ENCODE results near the gene KLRG1.
A peak's percentile ranks its signal among the peaks of the same experiment; 100 is the strongest.

KLRG1 gene

GRCh38 chr12:8989413-8989812, at the start of gene KLRG1:
KLRG1 (plus strand) TSS chr12:8989546; CDS start chr12:8989636, 90 bp downstream.
- no peak for DNase-seq

DNA sequence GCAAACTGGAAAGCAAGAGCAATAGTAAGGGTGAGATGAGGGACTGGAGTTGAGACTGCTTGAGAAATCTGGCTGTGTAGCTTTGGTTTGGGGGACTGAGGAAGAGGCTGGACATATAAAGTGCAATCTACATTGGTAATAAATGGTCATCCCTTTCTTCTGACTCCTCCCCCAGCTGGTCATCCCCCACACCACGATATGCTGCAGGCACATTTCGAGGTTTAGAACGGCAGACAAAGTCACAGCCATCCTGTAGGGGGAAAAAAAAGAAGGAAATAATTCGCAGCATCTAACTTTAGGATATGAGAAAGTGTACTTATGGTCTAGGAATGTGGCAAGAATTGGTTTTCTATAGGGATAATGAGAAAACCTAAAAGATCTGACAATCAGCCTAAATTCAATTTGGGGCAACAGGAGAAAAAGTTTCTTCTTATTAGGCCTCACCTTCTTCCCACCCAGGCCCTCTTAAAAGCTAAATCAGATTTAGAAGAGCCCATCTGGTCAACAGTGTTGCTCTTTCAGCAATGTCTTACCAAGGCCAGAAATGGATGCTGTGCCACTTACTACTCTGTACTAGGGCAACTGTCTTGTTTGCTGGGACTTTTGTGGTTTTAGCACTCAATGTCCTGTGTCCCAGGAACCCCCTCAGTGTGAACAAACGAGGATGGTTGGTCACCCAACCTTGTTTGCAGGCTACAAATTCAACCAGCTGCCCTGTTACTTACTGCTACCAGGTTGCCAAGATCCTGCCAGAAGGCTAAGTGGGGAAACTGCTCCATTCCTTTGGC, 47.5 kb upstream of the KLRG1 start:
- no peak for DNase-seq

DNA sequence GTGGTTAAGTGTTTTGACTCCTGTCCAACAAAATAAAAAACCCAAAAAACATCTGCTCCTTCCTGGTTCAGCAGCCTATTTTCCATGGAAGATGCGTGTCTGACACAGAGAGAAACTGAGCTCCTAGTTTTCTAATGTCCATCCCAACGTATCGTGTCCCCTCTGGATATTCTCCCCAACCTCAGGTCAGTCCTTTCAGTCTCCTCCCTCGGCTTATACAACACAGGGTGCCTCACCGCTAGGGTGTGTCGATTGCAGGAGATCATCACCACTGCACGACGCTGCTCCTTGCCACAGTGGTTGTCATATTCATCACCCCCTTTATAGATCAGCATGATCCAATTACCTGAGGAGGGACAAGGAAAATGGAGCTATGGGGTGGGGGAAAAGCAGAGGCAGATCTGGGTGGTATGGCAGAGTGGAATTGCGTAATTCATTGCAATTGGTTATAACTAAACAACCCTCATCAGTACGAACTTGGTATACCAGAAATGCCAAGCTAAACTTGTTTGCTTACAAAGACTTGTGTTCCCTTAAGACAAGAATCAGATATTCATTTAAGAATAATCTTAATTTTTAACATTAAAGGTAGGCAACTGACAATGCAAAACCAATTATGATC, 45.7 kb upstream of the KLRG1 start:
- DNase-seq, result no peak

GRCh38 chr12:8946733-8947132, 42.6 kb upstream of the KLRG1 start:
- no peak for DNase-seq

DNA sequence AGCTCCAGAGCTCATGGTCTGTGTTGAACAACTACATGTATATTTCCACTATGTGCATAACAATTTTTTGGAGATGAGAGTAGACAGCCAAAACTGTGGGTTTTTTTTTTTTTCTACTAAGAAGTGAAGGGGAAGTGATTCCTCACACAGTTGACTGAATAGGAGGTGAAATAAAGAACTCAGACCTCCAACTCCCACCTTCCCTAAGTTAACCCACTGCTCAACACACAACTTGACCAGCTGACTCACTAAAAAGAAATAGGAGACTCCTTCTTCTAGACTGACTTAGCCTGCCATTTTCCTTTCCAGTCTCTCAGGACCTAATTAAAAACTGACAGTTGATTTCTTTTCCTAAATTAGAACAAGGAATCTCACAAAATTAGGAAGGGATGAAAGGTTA, 41.6 kb upstream of the KLRG1 start:
- DNase-seq, result no peak

DNA sequence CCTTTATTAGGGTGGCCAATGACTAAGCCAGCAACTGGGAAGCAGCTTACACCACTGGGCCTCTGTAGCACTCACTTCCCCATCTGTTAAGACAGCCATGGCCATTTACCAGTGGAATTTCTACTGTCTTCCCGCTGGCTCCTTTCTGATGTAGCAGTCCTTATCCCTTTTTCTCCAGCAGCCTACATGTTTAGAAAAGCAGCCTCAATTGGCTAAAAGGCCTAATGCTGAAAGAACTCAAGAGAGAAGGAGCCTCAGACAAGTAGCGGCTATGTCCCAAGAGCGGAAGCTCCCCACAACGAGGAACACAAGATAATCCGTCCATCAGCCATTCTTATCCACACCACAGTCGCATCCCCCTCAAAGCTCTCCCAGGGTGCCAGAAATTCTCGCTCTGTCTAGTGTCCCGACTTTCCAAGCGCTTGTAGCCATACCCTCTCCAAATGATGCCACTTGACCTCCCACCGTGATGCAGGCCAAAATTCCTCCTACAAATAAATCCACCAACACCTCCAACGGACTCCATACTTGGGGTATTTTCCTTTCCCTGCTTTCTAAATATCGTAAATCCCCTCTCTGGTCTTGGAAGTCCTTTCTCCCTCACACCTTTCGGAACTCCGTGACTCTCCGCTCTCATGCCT, 40.5 kb upstream of the KLRG1 start:
- peak; percentile 69 for DNase-seq

- peak; percentile 100 for DNase-seq
Measured at GRCh38 chr12:8949342-8950220, 39.8 kb upstream of the KLRG1 start, which contains the start of gene M6PR. M6PR (minus strand) TSS chr12:8949645; CDS start chr12:8946404, 3,241 bp downstream.

- DNase-seq, result no peak
Measured at GRCh38 chr12:8950221-8950527, 39.2 kb upstream of the KLRG1 start.

GRCh38 chr12:8950702-8951478, 38.5 kb upstream of the KLRG1 start:
- peak; percentile 50 for DNase-seq

DNA sequence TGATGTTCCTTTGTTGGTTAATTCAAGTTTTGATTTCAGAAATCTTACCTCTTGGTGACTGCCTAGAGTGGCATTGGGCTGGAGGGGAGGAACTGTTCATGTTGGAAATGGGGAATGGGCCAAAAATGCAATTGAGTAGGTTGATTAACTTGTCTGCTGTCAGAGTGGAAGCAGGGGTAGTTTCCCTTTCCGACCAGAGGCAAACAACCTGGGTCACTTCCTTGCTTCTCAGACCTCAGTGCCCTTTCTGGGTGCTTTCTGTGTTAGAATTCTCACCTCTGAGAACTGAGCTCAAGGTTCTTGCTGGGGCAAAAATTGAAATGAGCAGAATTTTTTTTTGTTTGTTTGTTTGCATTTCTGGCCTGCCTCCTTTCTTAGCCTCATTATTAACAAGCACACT, 37.6 kb upstream of the KLRG1 start:
- DNase-seq, result no peak

DNA sequence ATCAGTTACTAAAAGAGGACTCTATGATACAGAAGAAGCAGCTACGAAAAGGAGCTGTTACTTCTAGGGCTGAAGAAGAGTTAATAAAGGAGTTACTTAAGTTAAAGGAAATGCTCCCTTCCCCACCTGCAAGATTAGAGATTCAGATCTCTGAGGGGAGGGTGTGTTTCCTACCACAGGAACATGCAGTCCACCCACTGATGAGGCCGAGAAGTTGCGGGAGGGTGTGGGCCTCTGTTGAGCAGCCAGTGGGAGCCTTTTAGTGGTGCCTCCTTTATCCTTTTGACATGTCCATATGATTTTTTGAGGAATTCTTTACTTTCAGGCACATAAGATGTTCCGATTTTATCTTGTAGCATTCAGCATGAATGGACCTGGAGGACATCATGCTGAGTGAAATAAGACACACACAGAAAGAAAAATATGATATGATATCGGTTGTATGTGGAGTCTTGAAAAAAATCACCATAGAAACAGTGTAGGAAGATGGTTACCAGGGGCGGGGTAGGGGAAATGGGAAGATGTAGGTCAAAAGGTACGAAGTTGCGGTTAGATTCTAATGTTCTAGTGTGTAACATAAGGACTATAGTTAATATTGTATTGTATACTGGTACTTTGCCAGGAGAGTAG, 35.5 kb upstream of the KLRG1 start:
- no peak for DNase-seq

GRCh38 chr12:8956073-8956472, 33.3 kb upstream of the KLRG1 start:
- DNase-seq, result no peak

- no peak for DNase-seq
Measured at GRCh38 chr12:8956772-8957171, 32.6 kb upstream of the KLRG1 start.

DNA sequence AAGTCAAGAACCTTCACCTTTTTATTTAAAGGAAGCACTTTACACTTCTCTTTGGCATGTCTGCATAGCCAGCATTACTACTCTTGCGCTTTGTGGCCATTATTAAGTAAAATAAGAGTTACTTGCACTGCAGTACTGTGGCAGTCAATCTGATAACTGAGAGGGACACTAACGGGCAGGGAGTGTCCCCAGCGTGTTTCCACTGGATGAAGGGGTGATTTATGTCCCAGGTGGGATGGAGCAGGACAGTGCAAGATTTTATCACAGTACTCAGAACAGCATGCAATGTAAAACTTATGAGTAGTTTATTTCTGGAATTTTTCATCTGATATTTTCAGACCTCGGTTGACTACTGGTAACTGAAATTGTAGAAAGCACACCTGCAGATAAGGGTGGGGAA, 31.8 kb upstream of the KLRG1 start:
- no peak for DNase-seq

DNA sequence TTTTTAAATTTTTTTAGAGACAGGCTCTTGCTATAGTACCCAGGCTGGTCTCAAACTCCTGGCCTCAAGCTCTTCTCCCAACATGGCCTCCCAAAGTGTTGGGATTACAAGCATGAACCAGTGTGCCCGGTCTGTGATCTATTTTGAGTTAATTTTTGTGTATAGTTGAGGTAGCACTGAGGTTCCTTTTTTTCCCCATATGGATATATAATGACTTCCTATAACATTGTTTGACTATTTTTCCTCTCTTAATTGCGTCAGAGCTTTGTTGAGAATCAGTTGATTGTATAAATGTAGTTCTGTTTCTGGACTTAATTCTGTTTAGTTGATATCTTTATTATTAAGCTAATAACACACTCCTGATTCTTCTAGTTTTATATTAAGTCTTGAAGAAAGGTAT, 31.3 kb upstream of the KLRG1 start:
- no peak for DNase-seq

- no peak for DNase-seq
Measured at GRCh38 chr12:8960176-8960575, 29.2 kb upstream of the KLRG1 start.

DNA sequence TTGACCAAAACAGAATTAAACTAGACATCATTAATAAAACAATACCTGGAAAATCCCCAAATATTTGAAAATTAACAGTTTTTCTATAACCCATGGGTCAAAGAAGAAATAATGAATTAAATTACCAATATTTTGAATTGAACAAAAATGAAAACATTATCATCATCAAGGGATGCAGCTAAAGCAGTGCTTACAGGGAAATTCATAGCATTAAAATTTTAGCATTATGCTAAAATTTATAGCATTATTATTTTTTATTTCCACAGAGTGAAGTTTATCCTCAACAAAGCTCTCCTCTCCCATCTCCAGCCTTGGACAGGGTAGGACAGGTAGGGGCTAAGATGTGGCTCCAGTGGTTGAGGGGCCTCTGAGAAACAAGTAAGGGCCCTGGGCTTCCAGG, 20.6 kb upstream of the KLRG1 start:
- DNase-seq, result no peak

- DNase-seq, result peak; percentile 79
Measured at GRCh38 chr12:8969861-8970411, 19.4 kb upstream of the KLRG1 start.

- peak; percentile 79 for DNase-seq
Measured at GRCh38 chr12:8970432-8970831, 18.9 kb upstream of the KLRG1 start.

- DNase-seq, result no peak
Measured at GRCh38 chr12:8980137-8980536, 9.2 kb upstream of the KLRG1 start.

DNA sequence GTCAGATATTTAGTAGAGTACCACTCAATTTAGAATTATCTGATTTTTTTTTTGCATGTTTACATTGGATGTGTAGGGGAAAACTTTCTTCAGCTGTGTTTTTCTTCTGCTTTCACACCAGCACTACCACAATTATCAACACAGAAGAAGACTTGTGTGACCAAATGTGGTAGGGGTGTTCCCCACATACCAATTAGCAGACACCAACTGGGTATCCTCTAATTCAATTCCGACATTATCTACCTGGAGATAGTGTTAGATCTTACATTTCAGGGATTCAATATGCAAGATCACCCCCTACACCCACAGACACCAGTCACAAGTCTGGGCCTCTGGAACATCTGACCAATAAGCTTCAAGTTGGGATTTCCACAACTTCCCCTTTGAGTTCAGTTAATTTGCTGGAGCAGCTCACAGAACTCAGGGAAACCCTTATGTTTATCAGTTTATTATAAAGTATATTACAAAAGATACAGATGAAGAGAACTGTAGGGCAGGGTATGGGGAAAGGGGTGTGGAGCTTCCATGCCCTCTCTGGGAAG, 4.1 kb upstream of the KLRG1 start:
- no peak for DNase-seq
